NCI-H774 (cell line): ENCODE measurements around the gene DNAJB13.

ENCODE experiments used
- DNase-seq: peaks from one replicate; lab custom pipeline; 2025; lab: John Stamatoyannopoulos, UW

The DNAJB13 gene

DNA sequence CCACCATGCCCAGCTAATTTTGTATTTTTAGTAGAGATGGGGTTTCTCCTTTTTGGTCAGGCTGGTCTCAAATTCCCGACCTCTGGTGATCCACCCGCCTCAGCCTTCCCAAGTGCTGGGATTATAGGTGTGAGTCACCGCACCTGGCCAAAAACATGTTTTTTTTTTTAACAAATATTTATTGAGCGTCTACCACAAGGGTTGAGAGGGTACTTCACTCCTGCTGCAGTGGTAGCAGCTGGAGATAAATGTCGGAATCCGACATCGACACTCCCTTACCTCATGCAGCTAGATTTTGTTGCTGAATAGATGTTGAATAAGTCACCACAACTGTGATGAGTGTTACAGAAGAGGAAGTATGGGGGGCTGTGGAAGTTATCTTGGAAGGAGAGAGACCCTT lies 971 bp downstream of the DNAJB13 start:
- DNase-seq, result peak; percentile 74

DNA sequence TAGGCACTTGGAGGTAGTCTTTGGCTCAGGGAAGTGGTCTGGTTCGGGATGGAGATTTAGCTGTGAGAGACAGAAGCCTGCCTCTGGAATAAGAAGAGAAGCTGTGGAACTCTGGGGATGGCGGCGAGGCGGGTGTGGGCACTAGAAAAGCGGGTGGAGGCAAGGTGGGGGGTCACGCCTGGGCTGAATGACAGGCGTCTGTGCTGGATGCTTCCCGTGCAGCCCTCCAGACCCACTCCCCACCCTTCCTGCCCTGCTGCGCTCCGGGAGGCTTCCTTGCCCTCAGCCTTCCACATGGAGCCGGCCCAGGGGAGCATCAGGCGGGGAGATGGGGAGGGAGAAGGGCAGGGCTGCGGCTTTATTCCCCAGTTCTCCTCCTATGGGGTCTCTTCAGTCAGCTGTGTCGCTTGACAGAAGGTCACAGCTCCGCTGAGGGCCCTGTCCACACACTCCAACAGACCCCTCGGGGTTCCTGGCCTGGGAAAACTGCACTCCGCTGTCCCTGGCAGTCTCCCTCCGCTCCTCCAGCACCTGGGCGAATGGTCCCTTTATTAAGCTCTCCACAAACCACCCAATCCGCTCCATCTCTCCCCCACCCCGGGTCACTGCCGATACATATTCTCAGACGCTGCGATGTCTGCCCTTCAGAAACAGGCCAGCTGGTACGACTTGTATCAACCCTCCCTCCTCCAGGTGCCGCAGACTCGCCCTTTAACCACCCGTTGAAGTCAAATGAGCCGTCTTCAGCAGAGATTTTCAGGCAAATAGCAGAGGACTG lies 6.2 kb downstream of the DNAJB13 start:
- no peak for DNase-seq

DNA sequence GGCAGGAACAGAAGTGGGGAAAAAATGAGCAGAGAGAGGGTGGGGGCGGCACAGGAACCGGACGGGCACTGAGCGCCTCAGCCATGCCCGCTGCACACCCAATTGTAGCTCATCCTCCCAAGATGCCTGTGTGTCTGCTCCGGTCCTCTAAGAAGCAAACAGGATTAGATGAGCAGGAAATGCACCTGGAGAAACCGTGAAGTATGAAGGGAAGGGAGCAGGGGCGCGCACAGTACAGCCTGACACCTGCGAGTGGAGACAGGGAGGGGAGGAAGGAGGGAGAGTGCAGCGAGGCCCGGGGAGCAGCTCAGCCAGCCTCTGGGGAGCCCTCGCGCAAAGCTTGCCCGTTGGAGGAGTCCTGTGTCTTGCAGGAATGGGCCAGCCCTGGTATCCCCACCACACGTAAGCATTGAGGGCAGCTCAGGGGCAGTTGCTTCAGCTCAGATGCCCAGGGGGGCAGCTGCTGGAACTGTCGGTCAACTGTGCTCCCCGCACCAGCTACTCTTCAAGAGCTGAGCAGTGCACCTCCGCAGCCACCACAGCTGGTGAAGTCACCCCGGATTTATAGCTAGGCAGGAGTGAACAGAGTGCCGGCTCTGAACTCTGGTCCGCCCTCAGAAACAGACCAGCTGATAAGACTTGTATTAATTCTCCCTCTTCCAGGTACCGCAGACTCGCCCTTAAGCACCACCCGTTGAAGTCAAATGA lies 7.0 kb downstream of the DNAJB13 start:
- DNase-seq, result no peak

DNA sequence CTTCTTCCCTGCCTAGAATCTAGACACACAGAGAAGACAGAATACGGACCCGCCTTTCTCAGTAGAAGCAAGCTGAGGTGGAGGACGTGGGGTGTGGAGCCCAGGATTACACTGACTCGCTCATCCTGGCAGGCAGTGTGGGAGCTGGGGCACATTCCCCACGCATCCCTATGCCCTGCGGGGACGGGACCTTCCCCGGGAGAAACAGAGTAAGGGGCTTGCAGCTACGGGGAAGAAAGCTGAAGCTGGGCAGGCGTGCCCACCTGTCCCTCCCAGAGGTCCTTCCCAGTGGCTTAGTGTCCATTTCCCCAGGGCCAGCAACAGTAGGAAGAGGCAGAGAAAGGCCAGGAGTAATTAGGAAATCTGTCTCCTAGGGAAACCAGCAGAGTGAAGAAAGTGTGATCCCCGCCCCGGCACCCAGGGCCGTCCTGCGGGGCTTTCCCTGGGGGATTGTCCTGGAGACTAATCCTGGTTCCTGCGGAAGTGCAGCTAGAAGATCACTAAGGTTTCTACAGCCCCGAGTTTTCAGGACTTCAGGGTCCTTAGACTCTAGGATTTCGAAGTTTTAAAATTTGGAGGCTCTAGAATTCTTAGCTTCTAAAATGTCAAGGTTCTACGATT lies 7.8 kb downstream of the DNAJB13 start:
- no peak for DNase-seq

DNA sequence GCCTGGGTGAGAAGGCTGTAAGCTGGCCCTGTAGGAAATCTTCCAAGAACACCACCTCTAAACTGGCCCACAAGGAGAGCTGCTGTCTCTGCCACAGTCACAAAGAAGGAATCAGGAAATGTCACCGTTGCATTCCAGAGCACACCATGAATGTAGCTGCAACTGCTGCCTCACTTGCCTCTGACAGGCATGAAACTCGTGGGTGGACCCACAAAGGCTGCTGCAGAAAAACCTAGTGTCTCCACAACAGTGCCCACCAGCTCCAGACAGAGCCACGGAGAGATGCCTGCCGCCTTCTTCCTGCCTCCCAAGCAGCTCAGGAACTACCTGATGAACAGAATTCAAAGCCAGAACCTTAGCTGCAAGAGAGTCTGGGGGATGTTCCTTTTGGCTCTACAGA lies 10.5 kb downstream of the DNAJB13 start:
- no peak for DNase-seq

DNA sequence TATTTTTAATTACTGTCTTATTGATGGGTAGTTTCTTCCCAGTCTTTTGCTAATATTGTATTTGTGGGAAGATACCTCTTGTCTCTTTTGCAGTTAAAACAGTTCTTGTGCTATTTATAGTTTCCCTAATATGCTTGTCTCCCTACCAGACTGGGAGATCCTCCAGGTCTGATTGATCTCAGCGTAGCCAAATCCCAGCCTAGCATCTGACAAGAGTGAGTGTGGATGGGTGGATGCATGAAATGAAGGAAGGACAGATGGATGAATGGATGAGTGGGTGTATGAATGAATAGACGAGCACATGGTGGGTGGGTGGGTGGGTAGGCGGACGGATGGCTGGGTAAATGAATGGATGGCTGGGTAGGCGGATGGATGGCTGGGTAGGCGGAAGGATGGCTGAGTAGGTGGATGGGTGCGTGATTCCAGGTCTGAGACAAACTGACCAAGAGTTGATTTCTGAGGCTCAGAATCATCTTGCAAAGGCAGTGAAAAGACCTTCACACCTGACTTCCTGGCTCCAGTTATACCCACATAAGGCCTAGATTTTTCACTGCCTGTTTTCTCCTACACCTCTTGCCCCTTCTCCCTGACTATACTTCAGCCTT lies 11.4 kb downstream of the DNAJB13 start:
- DNase-seq, result no peak

DNA sequence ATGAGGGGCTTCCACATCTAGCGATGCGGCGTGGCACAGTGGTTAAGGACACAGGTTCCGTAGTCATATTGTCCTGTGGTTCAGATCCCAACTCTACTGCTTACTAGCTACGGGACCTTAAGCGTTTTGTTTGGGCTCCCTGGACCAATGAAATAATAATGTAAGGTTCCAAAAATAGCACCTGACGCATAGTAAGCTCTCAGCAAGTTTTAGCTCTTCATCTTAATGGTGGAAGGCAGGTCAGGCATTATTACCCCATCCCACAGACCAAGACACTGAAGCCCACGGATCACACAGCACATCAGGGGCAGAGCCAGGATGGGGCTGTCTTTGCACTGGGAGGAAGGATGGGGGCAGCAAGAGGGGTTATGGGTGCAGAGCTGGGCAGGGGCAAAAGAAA lies 13.0 kb downstream of the DNAJB13 start:
- DNase-seq, result no peak

DNA sequence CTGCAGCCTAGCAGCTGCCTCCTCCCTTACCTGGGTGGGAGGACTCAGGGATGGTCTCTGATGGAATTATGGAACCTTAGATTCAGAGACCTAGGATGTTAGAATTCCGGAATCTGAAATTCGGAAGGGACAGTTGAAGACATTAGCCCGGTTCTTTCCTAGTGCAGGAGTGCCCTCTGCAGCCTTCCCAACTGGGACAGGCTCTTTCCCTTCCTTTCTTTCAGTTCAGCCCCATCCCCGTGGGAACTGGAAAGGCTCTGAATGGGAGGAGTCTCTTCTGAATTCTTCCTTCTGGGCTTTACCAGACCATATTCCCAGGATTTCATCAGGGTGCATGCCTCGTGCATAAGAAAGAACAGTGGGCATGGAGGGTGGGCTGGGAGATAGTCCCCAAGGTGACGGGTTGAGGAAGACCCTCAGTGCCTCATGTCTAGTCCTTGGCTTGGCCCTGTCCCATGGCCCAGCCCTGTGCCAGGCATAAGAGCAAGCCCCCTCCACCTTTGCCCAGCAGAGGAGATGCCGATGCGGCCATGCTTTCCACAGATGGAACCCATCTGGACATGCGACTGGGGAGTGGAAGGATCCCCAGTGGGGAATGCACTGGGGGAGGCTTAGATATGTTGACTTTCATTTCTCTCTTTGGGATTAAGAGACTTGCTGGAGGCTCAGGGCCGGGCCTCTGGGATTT lies 14.4 kb downstream of the DNAJB13 start:
- no peak for DNase-seq

DNA sequence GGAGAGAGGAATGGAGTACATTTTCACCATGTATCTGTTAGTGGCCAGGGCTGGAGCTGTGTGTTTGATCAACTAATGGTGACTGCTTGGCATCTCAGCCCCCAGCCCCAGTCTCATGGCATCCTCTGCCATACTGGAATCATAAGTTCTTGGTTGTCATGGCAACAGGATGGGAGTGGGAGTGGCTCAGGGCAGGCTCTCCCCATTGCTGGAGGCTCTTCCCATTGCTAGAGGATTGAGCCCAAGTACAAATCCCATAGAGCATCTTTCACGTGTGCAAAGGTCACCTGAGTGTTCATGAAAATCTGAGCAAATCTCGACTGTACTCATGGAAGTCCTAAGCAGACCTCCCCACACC lies 14.9 kb downstream of the DNAJB13 start:
- no peak for DNase-seq

DNA sequence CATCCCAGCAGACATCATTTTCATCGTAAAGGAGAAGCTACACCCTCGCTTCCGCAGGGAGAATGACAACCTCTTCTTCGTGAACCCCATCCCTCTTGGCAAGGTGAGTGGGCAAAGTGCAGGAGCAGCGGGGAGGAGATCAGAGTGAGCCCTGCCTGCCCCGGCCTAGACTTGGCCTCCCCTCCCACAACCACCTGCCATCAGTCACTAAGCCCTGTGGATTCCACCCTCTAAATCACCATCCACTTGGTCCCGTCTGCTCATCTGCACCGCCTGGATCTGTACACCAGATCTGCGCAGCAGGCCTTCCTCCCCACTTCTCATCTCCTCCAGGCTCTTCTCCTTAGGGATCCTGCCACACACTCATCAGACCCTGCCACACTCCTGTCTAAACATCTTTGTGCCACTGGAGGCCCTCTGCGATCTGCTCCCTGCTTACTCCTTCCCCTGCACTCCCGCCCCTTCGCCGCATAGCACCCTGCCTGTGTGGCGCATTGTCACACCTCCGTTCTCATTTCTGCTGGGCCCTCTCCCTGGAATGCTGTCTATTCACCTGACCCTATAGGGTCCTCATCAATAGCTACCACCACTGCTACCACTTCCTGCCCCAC lies 17.6 kb downstream of the DNAJB13 start:
- no peak for DNase-seq

DNA sequence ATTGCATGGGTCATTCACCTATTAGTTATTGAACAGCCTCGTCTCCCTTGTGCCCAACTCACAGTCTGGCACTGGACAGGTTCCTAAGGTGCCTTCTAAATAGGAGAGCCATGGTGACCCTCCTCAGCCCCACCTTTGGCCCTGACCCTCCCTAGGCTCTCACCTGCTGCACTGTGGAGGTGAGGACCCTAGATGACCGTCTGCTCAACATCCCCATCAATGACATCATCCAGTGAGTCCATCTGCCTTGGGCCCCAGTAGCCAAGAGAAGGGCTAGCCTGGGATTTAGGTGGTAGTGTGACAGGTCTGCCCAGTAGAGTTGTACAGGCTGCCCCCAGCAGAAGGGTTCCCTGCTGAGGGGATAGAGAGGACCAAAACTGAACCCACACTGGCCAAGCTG lies 18.3 kb downstream of the DNAJB13 start:
- no peak for DNase-seq

DNA sequence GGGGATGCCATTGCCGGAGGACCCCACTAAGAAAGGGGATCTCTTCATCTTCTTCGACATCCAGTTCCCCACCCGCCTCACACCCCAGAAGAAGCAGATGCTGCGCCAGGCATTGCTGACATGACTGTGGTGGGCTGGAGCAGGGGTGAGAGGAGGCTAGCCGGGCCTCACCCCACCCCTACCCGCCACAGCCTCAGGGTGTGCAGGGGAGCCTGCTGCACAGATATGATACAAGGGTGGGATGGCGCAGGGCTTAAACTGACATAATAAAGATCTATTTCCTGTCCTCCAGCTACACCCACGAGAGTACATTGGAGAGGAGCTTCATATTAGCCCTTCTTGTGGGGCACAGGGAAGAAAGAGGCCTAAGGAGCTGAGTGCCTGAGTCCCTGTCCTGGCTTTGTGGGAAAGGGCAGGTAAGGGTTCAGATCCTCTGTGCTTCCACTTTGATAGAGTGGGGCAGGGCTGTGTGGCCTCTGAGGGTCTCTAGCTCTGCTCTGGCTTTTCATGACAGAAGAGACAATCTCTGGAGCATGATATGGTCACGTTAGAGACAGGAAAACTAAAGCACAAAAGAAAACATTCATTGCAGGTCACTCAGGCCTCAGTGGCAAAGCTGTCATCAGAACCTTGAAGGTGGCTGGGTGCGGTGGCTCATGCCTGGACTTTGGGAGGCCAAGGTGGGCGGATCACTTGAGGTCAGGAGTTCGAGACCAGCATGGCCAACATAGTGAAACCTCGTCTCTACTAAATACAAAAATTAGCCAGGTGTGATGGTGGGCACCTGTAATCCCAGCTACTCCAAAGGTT lies 19.4 kb downstream of the DNAJB13 start:
- no peak for DNase-seq

DNA sequence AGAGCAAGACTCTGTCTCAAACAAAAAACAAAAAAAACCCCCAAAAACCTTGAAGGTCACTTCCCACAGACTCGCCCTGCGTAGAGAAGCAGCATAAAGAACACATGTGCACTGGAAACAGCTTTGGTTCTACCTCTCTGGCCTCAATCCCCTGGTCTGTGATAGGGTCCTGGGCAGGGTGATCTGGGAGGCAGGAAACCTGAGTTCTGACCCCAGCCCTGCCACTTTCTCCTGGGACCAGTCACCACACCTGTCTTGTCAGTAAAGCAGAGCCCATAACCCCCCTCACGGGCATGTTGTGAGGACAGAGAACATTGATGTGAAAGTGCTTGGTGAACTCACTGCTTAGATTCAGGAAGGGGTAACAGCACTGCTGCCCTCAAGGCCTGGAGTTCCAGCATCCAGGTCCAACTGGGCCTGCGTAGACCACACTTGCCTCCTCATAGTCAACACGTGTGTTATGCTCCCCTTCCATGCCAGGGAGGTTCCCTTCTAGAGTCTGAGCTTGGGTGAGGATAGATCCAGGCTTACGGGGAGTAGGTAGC lies 20.4 kb downstream of the DNAJB13 start:
- no peak for DNase-seq

DNA sequence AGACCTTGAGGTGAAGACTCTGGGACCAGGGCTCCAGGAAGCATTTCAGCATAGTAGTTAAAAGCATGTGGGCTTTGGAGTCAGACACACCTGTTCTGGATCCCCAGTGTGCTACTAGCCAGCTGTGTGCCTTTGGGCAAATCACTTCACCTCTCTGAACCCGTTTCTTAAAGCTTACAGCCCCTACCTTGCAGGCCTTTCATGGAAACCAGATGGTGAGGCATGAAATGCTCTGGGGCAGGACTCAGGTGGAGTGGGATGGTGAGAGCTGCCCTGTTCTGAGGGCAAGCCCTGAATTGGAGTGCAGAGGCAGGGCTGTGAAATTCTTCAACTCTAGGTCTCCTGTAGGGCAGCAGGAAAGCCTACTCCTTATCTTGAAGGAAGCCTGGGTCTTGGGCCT lies 21.4 kb downstream of the DNAJB13 start:
- no peak for DNase-seq

DNA sequence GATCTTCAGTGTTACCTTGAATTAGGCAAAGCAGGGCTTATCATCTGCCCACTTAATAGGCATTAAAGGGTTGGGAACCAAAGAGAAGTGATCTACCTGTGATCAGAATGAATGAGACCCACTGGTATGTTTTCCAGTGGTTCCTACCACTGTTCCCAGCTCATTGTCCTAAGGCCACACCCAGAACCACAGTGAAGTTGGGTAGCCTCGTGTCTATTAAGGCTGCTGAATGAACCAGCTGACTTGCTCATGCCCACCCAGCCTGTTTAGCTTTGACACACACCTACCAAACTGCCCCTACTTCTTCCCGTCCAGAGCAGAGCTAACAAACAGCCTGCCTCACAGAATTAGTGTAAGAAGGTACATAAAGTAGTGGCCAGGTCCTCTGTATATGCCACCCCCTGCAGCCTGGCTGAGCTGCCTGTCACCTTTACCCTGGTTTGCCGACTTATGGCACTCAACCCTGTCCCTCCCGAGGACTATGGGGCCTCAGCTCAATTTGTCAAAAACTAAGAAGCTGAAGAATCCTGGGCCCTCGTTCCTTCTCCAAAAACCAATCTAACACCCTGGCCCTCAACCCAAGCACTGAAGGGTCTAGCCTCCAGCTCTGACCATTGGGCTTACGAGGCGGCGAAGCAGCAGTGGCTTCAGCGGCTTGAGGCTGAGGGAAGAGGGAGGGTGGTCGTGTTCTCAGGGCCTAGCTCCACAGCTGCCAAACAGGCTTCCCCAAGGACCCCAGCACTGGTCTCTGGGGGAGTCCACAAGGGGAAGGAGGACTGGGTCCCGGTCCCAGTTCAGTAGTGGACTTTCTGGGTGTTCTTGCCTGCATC lies 22.0 kb downstream of the DNAJB13 start:
- DNase-seq, result no peak

DNA sequence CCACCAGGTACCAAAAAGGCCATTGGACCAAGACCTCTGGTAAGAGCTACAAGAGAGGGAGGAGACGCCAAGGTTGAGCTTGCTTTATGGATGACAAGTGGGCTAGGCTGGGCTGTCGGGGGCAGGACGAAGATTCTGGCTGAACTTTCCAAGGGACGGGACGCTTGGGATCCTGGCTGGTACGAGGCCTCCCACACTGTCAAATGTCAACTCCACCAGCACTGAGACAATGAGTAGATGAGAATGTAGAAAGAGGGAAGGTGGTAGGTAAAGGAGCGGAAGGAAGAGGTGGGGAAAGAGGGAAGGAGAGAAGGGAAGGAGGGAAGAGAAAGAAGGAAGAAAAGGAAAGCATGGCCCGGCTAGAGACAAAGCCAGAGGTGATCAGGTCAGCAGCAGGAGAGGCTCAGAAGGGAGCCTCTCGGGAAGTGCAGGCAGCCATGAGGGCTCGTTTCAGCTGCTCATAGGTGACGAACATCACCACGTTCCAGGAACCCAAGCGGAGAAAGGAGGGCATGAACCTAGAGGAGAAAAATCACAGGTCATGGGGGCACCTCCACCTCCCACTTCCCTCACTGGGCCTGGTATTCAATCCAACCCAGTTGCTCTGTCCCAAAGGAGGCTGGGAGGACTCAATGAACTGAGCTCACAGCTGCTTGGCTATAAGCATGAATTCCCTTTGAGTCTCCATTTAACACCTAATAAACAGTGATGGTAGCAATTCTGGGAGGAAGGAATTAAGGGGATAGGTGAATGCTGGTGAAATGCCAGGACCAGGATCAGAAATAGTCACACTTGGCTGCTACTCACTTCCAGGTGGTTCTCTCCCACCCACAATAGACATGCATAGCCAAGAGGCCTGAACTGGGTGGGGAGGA lies 24.0 kb downstream of the DNAJB13 start:
- no peak for DNase-seq

DNA sequence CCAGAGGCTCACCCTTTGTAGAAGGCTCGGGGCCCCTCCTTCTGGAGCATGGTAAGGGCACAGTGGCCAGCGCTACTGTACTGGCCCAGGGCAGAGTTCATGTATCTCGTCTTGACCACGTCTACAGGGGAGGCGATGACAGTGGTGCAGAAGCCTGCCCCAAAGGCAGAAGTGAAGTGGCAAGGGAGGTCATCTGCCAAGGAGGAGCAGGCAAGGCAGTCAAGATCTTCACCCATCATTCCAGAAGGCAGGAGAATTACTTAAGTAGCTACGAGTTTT lies 24.6 kb downstream of the DNAJB13 start:
- DNase-seq, result no peak

DNA sequence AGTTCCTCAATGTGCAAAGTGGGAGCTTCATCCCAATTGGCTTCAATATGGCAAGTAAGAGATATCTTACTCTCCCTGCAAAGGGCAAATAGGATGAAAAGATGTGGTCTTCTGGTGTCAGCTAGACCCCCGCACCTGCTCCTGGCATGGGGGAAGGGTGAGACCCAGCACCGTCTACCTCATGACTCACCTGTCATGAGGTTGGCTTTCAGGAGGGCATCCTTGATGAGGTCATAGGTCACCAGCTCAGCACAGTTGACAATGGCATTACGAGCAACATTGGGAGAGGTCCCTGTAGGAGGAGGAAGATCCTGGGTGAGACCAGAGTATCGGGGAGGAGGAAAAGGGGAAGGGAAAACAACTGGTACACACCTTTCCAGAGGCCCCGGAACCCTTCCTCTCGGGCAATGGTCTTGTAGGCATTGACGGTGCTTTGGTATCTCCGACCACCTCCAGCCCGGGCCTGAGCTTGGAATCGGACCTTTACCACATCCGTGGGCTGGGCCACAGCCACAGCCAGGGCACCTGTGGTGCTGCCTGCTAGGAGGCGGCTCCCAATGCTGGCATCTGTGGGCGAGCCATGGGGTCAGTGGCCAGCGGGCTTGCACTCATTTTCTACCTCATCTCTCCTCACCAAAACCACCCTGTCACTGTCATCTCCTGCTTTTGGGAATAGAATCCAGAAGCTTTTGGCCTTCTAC lies 25.8 kb downstream of the DNAJB13 start:
- no peak for DNase-seq
